Occipital lobe (tissue), 2 donors: ENCODE measurements around the gene ST3GAL5. TPM values are rescaled to one million over a fixed set of nuclear protein-coding genes. Genes with fewer than 3 reads are reported as not detected.

Experiments
- DNase-seq: peaks from one replicate; lab custom pipeline; 2025; lab: John Stamatoyannopoulos, UW
- total RNA-seq: library from RNA; depleted of rRNA; stranded (reverse); fragments of >200 nt; gene quantifications from one replicate; pipeline ENCODE4 v1.2.3, GENCODE V29; 2014

The ST3GAL5 gene
- total RNA-seq, 1 donor from 2014 or later: 26.5 TPM

GRCh38 chr2:85807756-85808155 is 81.0 kb downstream of the ST3GAL5 start:
- no peak for DNase-seq

- no peak for DNase-seq
These were observed 82.3 kb downstream of the ST3GAL5 start for GRCh38 chr2:85806358-85807118.

- DNase-seq: no peak
These were observed 84.2 kb downstream of the ST3GAL5 start for GRCh38 chr2:85804583-85804982.

GRCh38 chr2:85803704-85804425 is 84.9 kb downstream of the ST3GAL5 start:
- no peak for DNase-seq

GRCh38 chr2:85802354-85803103 is 86.3 kb downstream of the ST3GAL5 start:
- no peak for DNase-seq

- DNase-seq: no peak
These were observed 86.9 kb downstream of the ST3GAL5 start for GRCh38 chr2:85801871-85802270.

GRCh38 chr2:85800586-85800985 is 88.2 kb downstream of the ST3GAL5 start:
- no peak for DNase-seq

- no peak for DNase-seq
These were observed 89.4 kb downstream of the ST3GAL5 start for GRCh38 chr2:85799215-85799956.

- DNase-seq: no peak
These were observed 90.9 kb downstream of the ST3GAL5 start for GRCh38 chr2:85797921-85798320.

GRCh38 chr2:85797263-85797660 is 91.5 kb downstream of the ST3GAL5 start:
- no peak for DNase-seq

GRCh38 chr2:85796341-85797262 is 92.2 kb downstream of the ST3GAL5 start:
- DNase-seq: peak; percentile 43

GRCh38 chr2:85796046-85796340 is 92.8 kb downstream of the ST3GAL5 start:
- DNase-seq: no peak

GRCh38 chr2:85795331-85796045 is 93.3 kb downstream of the ST3GAL5 start:
- no peak for DNase-seq

GRCh38 chr2:85794491-85795121 is 94.2 kb downstream of the ST3GAL5 start:
- no peak for DNase-seq

GRCh38 chr2:85794038-85794441 is 94.8 kb downstream of the ST3GAL5 start:
- DNase-seq: no peak

GRCh38 chr2:85793584-85793983 is 95.2 kb downstream of the ST3GAL5 start:
- no peak for DNase-seq

GRCh38 chr2:85792783-85793441 is 95.9 kb downstream of the ST3GAL5 start:
- no peak for DNase-seq

GRCh38 chr2:85791704-85792565 is 96.9 kb downstream of the ST3GAL5 start:
- no peak for DNase-seq
